GM19438 (cell line): Measurements from ENCODE around the gene SERBP1.

Experiments
- ATAC-seq: cut with Tn5 transposase; IDR thresholded peaks from one replicate; pipeline ENCODE4 v1.9.1; 2021; ENCODE audit warnings: low read depth; ENCODE audit not compliant: unreplicated experiment

The SERBP1 gene

DNA sequence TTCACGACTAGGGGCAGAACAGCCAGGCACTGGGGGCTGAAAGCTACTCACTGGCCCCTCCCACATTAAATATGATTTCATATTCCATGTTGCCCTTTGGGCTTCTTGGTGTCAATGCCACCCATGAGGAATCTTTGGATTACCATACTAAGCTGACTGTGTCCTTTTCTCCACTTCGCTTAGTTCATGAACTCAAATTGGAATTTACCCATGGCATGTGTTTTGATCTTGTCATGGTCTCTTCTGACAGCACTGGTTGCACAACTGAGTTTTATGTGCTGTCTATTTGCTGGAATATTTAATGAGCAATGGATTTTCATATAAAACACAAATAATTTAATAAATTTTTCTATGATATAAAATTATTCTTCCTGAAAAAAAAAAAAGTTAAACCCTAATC lies 59.2 kb downstream of the SERBP1 start:
- ATAC-seq = no peak

- ATAC-seq = no peak
These were observed 62.1 kb downstream of the SERBP1 start for GRCh38 chr1:67368046-67368514.

DNA sequence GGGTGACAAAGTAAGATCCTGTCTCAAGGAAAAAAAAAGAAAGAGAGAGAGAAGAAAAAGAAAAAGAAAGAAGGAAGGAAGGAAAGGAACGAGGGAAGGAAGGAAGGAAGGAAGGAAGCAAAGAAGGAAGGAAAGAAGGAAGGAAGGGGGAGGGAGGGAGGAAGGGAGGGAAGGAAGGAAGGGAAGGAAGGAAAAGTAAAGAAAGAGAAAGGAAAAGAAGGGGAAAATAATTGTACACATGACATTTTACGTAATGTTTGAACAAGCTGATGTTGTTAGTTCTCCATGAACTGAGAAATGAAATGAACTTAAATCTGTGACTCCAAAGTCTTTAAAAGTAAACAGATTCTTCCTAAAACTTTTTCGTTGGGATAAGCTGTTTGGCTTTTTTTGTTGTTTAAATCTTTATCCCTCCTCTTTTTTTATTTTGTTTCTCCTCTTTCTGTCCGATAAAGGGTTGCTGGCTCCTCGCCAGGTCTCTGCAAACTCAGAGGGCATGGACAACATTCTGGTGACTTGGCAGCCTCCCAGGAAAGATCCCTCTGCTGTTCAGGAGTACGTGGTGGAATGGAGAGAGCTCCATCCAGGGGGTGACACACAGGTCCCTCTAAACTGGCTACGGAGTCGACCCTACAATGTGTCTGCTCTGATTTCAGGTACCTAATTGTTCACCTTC lies 62.7 kb downstream of the SERBP1 start:
- ATAC-seq = no peak

GRCh38 chr1:67361641-67362040 lies 68.6 kb downstream of the SERBP1 start:
- no peak for ATAC-seq

DNA sequence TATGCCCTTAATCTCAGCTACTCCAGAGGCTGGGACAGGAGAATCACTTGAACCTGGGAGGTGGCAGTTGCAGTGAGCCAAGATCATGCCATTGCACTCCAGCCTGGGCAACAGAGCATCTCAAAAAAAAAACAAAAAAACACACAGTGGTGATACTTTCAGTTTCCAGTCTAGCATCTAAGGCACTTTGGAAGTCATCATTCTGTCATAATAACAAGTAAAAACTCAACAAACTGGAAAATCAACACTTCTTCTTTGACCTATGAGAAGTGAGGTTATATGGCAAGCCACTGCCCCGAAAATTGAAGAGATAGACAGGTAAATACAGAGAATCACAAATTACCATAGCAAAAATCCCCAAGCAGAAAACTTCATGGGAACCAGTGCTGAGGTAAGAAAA lies 70.6 kb downstream of the SERBP1 start:
- no peak for ATAC-seq
